AG04449 (cell line): ENCODE measurements around the gene NKRF.
A peak's percentile ranks its signal among the peaks of the same experiment; 100 is the strongest.

Experiments
- CTCF ChIA-PET: fragments of 350-600 bp; formaldehyde crosslinking; extraction: SDS; loops from one replicate; lab custom pipeline; 2021; ENCODE audit warnings: antibody characterized with exemption; lab: Yijun Ruan, JAX
- POLR2A ChIA-PET: fragments of 400-600, 350-600 bp; formaldehyde crosslinking; extraction: SDS; loops from one replicate; lab custom pipeline; 2020; ENCODE audit warnings: antibody characterized with exemption, inconsistent platforms; lab: Yijun Ruan, JAX
- DNase-seq: peaks from one replicate; pipeline ENCODE4 v3.0.0-alpha.2; 2010; ENCODE audit warnings: low read depth, low spot score
- H3K4me3 ChIP-seq: 2 replicates; pipeline ENCODE4 v1.5.1; 2011; ENCODE audit warnings: low read depth, mild to moderate bottlenecking, control low read depth, low read length
- TF ChIP-seq, protein P1 (sequence below): IDR thresholded peaks from one replicate; pipeline ENCODE4 v1.5.1; 2011; ENCODE audit warnings: mild to moderate bottlenecking, moderate library complexity, low read length, control low read depth, inconsistent platforms; ENCODE audit not compliant: insufficient read depth; ENCODE audit errors: missing control alignments

Gene NKRF

DNA sequence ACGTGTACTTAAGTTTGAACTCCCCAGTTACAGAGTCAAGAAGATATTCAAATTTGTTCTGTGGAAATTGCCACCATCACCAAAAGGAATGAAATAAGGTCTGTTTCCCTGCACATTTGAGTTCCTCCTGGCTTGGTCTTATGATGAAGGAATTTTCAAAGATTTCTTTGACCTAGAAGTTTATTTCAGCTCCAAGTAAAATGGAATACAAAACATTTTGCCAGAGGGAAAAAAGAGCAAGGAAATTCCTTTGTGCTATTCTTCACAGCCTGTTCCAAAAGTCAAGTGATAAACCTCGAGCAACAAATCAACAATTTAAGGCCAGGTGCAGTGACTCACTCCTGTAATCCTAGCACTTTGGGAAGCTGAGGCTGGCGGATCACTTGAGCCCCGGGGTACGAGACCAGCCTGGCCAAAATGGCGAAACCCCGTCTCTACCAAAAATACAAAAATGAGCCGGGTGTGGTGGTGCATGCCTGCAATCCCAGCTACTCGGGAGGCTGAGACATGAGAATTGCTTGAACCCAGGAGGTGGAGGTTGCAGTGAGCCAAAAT, 3.4 kb downstream of the NKRF start:
- TF ChIP-seq, protein P1, sequence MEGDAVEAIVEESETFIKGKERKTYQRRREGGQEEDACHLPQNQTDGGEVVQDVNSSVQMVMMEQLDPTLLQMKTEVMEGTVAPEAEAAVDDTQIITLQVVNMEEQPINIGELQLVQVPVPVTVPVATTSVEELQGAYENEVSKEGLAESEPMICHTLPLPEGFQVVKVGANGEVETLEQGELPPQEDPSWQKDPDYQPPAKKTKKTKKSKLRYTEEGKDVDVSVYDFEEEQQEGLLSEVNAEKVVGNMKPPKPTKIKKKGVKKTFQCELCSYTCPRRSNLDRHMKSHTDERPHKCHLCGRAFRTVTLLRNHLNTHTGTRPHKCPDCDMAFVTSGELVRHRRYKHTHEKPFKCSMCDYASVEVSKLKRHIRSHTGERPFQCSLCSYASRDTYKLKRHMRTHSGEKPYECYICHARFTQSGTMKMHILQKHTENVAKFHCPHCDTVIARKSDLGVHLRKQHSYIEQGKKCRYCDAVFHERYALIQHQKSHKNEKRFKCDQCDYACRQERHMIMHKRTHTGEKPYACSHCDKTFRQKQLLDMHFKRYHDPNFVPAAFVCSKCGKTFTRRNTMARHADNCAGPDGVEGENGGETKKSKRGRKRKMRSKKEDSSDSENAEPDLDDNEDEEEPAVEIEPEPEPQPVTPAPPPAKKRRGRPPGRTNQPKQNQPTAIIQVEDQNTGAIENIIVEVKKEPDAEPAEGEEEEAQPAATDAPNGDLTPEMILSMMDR, result no peak
- DNase-seq, result no peak
- POLR2A ChIA-PET, result interaction anchor here (0.5 kb wide), 1 partner anchor 73 kb away, joined by 3 read pairs; no protein-coding TSS in a partner anchor
- CTCF ChIA-PET, result interaction anchor here (1.0 to 1.4 kb wide), 3 partner anchors 24 to 127 kb away, joined by 3 read pairs; no protein-coding TSS in a partner anchor
- H3K4me3 ChIP-seq, result no peak overlapping the region

DNA sequence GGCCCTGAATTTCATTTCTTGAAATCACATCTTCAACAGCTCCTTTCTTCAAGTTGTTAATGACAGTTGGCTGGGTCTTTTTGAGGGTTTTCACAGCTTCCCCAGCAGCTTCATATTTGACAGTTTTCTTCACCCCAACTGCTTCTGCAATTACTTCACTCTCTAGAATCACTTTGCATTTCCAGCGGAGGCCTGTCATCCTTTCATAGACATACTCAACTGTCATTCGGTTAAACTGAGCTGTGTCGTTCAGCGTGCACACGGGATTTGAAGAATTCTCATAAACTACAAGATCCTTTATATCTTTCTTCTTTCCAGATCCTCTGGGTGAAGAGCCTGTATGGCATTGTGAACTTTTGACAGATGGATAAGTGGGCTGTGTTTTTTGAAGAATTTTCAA, 16.4 kb downstream of the NKRF start:
- H3K4me3 ChIP-seq, result no peak overlapping the region
- POLR2A ChIA-PET, result interaction anchor here (1.6 kb wide), 1 partner anchor 16 kb away, joined by 3 read pairs; the partner anchor contains the start of gene UBE2A
- TF ChIP-seq, protein P1, result no peak
- CTCF ChIA-PET, result no interaction called here
- DNase-seq, result no peak

DNA sequence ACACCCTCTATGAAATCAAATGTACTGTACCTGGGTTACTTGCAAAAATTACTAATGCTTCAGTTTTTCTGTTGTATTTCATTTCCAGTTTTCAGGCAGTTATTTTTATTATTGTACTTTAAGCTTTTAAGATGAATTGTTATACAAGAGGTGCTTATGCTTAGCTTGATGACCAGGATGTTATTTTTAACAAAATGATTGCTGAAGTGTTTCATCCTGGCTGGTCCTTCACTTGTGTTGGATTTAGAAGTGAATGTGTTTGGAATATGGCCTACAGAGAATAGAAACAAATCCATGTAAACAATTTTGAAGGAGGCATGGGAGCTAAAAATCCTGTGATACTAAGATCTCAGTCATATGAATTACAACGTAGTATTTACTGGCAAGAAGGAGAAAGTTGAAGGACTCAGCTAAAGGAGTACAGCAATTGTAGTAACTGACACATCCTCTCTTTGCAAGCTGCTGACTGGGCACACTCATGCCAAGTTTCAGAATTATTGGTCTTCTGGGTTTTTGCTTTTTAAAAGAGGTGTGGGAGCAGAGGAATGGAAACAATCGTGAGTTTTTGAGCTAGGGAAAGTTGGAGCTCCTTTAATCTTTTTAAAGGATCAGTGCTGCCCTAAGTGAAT, 22.7 kb downstream of the NKRF start:
- TF ChIP-seq, protein P1, result no peak
- POLR2A ChIA-PET, result no interaction called here
- no peak for DNase-seq
- CTCF ChIA-PET, result interaction anchor here (0.6 to 0.7 kb wide), 2 partner anchors 9 to 27 kb away, joined by 3 read pairs; partner anchors contain the start of gene UBE2A
- no peak overlapping the region for H3K4me3 ChIP-seq

DNA sequence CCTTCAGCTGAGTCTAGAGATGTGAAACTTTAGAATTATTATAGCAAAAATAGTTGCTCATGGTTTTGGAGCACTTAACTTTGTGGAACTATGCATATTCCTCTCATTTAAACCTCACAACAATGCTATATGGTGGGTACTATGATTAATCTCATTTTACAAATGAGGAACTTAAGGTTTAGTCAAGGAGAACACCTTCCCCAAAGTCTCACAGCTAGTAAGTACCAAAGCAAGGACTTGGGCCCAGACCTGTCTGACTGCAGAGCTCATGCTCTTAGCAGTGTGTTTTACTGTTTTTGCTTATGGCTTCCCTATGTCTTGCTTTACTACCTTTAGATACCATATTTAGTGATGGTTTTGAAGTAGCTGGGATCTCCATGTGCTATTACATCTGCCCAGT, 26.8 kb downstream of the NKRF start:
- ChIA-PET CTCF (interaction anchor here (1.2 kb wide), 1 partner anchor 23 kb away, joined by 3 read pairs; no protein-coding TSS in a partner anchor), POLR2A (no interaction called here)
- no peak overlapping the region for H3K4me3 ChIP-seq
- DNase-seq, result no peak
- TF ChIP-seq, protein P1, result no peak

DNA sequence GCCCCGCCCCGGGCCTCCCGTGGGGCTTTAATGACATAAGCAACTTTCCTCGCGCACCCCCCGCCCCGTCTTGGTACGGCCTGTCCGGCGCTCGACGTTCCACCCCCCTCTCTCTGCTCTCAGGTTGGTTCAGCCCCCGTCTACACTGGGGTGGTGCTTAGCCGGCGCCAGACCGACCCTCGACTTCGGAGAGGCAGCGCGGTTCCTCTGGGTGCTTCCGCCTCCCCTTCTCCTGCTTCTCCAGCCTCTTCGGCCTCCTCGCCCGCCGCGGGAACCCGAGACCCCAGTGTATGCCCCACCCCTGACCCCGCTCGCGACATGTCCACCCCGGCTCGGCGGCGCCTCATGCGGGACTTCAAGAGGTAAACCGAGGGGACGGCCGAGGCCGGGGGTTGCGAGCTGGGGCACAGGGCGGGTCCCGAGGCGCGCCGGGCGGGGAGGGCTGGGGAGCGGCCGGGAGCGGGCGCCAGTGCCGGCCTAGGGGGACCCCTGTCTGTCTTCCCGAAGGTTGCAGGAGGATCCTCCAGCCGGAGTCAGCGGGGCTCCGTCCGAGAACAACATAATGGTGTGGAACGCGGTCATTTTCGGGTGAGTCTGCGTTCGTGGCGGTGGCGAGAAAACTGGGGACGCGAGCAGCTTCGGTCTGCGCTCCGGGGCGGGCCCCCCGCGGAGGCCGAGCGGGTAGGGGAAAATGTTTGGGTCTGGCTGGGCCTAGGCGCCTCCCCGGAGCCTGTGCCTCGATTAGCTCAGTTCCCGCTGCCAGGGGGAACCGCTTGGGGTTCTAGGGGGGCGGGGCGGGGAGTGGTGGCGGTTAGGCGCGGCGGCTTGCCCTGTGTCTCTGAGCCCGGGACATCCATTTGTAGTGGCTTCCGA, 31.6 kb downstream of the NKRF start, which contains the start of gene UBE2A:
TSS of gene UBE2A (plus strand) at position 170 of the 873 bp plus-strand sequence. CDS start at position 319, 149 bp downstream.
- TF ChIP-seq, protein P1, result peak; percentile 34
- ChIA-PET CTCF (interaction anchor here (0.6 to 1.9 kb wide), 4 partner anchors 9 to 208 kb away, joined by 3 to 5 read pairs (median 4); no protein-coding TSS in a partner anchor), POLR2A (interaction anchor here (0.6 to 1.9 kb wide), 7 partner anchors 9 to 278 kb away, joined by 3 to 4 read pairs (median 3); partner anchors contain the start of genes STEEP1 and UPF3B)
- H3K4me3 ChIP-seq, result peak within 1 kb of the TSS; percentile 66
- peak; percentile 63 for DNase-seq
